PFSK-1 (cell line): ENCODE results near the gene OR6A2.

Experiments
- POLR2AphosphoS5 ChIP-seq: IDR thresholded peaks from 2 replicates; pipeline ENCODE4 v1.6.1; 2012; ENCODE audit warnings: low read depth, mild to moderate bottlenecking, control low read depth, low read length, moderate library complexity
- SIN3A ChIP-seq: IDR thresholded peaks from 2 replicates; pipeline ENCODE4 v1.6.1; 2012; ENCODE audit warnings: mild to moderate bottlenecking, low read length, moderate library complexity, borderline replicate concordance; ENCODE audit not compliant: insufficient read depth
- TAF1 ChIP-seq: IDR thresholded peaks from 2 replicates; pipeline ENCODE4 v1.6.1; 2012; ENCODE audit warnings: low read length, control low read depth, borderline replicate concordance; ENCODE audit not compliant: insufficient read depth

DNA sequence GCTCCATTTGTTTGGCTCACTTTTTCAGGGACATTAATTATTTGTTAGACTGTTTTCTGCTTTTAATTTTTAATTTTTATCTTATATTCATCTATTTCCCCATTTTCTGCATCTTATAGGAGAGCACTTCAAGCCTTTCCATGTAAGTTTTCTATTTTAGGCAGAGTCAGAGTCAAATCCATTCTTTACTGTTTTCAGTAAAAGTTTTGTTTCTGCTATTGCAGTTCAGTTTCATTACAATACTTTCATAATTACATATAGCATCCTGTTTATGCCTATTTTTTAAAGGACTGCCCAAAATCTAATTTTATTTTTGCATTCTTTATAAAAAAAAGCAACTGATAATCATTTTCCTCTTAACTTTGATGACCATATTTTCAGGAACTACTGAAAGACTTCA lies 42.2 kb upstream of the OR6A2 start:
- no peak for TF ChIP-seq SIN3A
- TF ChIP-seq POLR2AphosphoS5: no peak
- no peak for TF ChIP-seq TAF1
